ENCODE measurements around the gene DOCK4. TPM values are rescaled to one million over a fixed set of nuclear protein-coding genes. Genes with fewer than 3 reads are reported as not detected.

Gene DOCK4
- total and polyA plus RNA-seq, 2 donors from 2014 or later, result 3.2 to 38.9 TPM

DNA sequence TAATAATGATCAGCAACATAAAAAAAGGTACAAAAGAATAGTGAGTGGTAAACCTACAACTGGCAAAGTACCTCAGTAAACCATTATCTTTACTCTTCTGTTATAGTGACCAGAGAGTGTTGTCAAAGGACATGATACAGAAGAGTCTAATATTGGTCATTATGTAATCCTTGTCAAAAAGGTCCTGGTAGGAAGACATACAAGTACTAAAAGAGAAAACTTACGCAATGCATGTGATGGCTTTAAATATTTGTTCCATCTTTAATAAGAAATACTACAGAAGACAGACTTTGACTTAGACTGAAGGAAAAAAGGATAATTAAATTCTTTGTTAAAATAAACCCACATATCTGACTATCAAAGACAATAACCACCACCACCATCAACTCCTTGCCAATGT, 6.5 kb downstream of the DOCK4 start:
- H3K9me3 ChIP-seq (ENCODE audit: control insufficient read depth in 2 of 3, insufficient read depth in 1 of 3, low read length in 3 of 3), result no peaks in the 10 kb centered on the region
- no peak overlapping the region for H3K4me3 ChIP-seq (ENCODE audit: low read length in 3 of 3)
- peaks cover 0 to 4% (median 0%) of the 10 kb centered on the region in 3 donors for H3K4me1 ChIP-seq (ENCODE audit: control insufficient read depth in 2 of 3, insufficient read depth in 2 of 3, low read depth in 1 of 3, low read length in 3 of 3)
- intact Hi-C loops (cut with DNase I), result no loop called here
- H3K27me3 ChIP-seq (ENCODE audit: control insufficient read depth, insufficient read depth, low read length), result no peaks in the 10 kb centered on the region
- no peaks in the 10 kb centered on the region for H3K36me3 ChIP-seq (ENCODE audit: control insufficient read depth in 2 of 3, insufficient read depth in 3 of 3, low read length in 3 of 3)
- FAIRE-seq (no peak), DNase-seq (no peak)
- H3K9ac ChIP-seq (ENCODE audit: low read length in 3 of 3), result no peak overlapping the region
- TF ChIP-seq, protein P1, sequence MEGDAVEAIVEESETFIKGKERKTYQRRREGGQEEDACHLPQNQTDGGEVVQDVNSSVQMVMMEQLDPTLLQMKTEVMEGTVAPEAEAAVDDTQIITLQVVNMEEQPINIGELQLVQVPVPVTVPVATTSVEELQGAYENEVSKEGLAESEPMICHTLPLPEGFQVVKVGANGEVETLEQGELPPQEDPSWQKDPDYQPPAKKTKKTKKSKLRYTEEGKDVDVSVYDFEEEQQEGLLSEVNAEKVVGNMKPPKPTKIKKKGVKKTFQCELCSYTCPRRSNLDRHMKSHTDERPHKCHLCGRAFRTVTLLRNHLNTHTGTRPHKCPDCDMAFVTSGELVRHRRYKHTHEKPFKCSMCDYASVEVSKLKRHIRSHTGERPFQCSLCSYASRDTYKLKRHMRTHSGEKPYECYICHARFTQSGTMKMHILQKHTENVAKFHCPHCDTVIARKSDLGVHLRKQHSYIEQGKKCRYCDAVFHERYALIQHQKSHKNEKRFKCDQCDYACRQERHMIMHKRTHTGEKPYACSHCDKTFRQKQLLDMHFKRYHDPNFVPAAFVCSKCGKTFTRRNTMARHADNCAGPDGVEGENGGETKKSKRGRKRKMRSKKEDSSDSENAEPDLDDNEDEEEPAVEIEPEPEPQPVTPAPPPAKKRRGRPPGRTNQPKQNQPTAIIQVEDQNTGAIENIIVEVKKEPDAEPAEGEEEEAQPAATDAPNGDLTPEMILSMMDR (IDR thresholded peaks at IDR 0.05; ENCODE audit: borderline replicate concordance, extremely low read depth, insufficient read depth), result no peak
- H3K27ac ChIP-seq (ENCODE audit: low read depth in 2 of 2, low read length in 2 of 2), result no peak overlapping the region

DNA sequence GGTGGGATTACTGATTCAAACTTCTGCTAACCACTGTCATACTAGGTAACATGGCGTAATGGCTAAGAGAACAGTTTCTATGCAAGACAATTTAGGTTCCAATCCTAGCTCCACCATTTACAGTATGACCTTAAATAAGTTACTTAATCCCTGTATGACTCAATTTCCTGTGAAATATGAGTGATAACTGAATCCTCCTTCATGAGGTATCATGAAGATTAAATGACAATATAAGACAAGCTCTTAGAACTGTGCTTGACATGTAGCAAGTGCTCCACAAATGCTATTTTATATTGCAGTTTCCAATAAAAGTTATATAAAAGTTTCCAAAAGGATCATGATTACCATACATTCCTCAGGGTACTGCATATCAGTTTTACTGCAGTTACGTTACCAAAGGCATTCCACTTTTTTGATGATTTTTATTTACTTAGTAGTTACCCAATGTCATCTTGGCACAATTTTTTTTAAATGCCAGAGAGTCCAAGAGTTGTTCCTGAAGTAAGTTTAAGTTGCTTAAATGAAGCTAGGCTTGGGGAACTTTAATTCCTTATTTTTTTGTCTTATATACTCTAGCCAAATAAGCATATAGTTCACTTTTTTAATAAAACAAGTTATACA, 7.1 kb downstream of the DOCK4 start:
- Histone ChIP-seq H3K4me1 (ENCODE audit: control insufficient read depth in 2 of 3, insufficient read depth in 2 of 3, low read depth in 1 of 3, low read length in 3 of 3) (peaks cover 0 to 4% (median 0%) of the 10 kb centered on the region in 3 donors), H3K9ac (ENCODE audit: low read length in 3 of 3) (no peak overlapping the region), H3K27ac (ENCODE audit: low read depth in 2 of 2, low read length in 2 of 2) (no peak overlapping the region), H3K9me3 (ENCODE audit: control insufficient read depth in 2 of 3, insufficient read depth in 1 of 3, low read length in 3 of 3) (no peaks in the 10 kb centered on the region), H3K4me3 (ENCODE audit: low read length in 3 of 3) (no peak overlapping the region), H3K27me3 (ENCODE audit: control insufficient read depth, insufficient read depth, low read length) (no peaks in the 10 kb centered on the region), H3K36me3 (ENCODE audit: control insufficient read depth in 2 of 3, insufficient read depth in 3 of 3, low read length in 3 of 3) (no peaks in the 10 kb centered on the region)
- intact Hi-C loops (cut with DNase I), result no loop called here
- no peak for DNase-seq
- TF ChIP-seq, protein P1 (IDR thresholded peaks at IDR 0.05; ENCODE audit: borderline replicate concordance, extremely low read depth, insufficient read depth), result no peak
- FAIRE-seq, result no peak

DNA sequence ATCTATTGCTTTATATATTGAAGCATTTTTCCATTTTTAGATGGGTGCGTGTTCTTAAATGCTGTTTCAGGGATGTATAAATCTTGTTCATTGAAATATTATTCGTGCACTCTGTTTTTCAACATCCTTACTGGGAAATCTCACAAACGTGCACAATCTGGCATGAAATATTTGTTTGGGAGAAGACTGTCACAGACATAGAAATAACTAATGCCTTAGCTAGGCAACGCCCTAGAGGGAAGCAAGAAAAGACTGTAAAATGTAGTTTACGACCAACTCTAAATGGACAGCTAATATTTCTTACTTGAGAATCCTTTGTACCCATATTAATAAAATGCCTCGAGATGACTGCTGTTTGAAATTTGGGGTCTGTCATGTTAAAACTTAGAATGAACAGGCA, 8.9 kb downstream of the DOCK4 start:
- Histone ChIP-seq H3K27me3 (ENCODE audit: control insufficient read depth, insufficient read depth, low read length) (no peaks in the 10 kb centered on the region), H3K9me3 (ENCODE audit: control insufficient read depth in 2 of 3, insufficient read depth in 1 of 3, low read length in 3 of 3) (no peaks in the 10 kb centered on the region), H3K9ac (ENCODE audit: low read length in 3 of 3) (no peak overlapping the region), H3K4me1 (ENCODE audit: control insufficient read depth in 2 of 3, insufficient read depth in 2 of 3, low read depth in 1 of 3, low read length in 3 of 3) (no peaks in the 10 kb centered on the region), H3K27ac (ENCODE audit: low read depth in 2 of 2, low read length in 2 of 2) (no peak overlapping the region), H3K4me3 (ENCODE audit: low read length in 3 of 3) (no peak overlapping the region), H3K36me3 (ENCODE audit: control insufficient read depth in 2 of 3, insufficient read depth in 3 of 3, low read length in 3 of 3) (no peaks in the 10 kb centered on the region)
- no peak for FAIRE-seq
- TF ChIP-seq, protein P1 (IDR thresholded peaks at IDR 0.05; ENCODE audit: borderline replicate concordance, extremely low read depth, insufficient read depth), result no peak
- no peak for DNase-seq
- intact Hi-C loops (cut with DNase I), result no loop called here

DNA sequence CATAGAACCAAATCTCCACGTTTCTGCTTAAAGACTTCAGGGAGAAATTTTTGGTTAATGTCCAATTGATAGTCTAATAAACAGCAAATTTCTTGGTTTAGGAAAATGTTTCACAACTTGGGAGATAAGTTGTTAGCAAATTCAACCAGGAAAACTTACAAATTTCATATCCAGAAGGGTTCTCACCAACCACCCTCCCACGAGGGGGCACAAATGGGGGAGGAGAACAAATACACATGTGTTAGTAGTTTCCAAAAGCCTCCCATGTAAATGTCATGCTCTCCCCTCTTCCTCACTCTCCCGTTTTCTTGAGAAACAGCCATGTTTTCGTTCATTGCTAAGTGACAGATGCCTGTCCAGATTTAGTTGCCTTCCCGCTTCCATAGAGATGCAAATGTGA, 10.5 kb downstream of the DOCK4 start:
- intact Hi-C loops (cut with DNase I), result no loop called here
- Histone ChIP-seq H3K9ac (ENCODE audit: low read length in 3 of 3) (no peak overlapping the region), H3K9me3 (ENCODE audit: control insufficient read depth in 2 of 3, insufficient read depth in 1 of 3, low read length in 3 of 3) (no peaks in the 10 kb centered on the region), H3K4me1 (ENCODE audit: control insufficient read depth in 2 of 3, insufficient read depth in 2 of 3, low read depth in 1 of 3, low read length in 3 of 3) (no peaks in the 10 kb centered on the region), H3K4me3 (ENCODE audit: low read length in 3 of 3) (no peak overlapping the region), H3K27me3 (ENCODE audit: control insufficient read depth, insufficient read depth, low read length) (no peaks in the 10 kb centered on the region), H3K27ac (ENCODE audit: low read depth in 2 of 2, low read length in 2 of 2) (no peak overlapping the region), H3K36me3 (ENCODE audit: control insufficient read depth in 2 of 3, insufficient read depth in 3 of 3, low read length in 3 of 3) (no peaks in the 10 kb centered on the region)
- FAIRE-seq (no peak), DNase-seq (no peak)
- TF ChIP-seq, protein P1 (IDR thresholded peaks at IDR 0.05; ENCODE audit: borderline replicate concordance, extremely low read depth, insufficient read depth), result no peak

All from kidney (tissue), 14 donors.